ENCODE measurements around the gene DNAJB5.

DNAJB5 gene

DNA sequence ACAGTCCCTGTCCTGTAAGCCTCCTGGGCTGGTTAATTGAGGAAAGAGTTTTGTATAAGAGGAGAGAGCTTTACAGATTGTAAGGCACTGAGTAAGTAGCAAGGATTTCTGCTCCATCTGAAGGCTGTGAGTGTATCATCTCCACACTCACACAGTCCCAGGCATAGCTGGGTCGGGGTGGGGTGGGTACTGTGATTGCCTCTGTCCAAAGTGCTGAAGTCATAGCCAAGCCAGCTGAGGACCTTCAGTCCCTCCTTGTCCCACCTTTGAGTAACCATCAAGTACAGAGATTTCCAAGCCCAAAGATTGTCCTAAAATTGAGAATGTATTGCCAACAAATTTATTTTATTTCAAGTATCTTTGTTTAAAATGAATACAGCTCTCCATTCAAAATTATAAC lies 5.5 kb upstream of the DNAJB5 start:
- no peak for DNase-seq (ENCODE audit: low read depth)

DNA sequence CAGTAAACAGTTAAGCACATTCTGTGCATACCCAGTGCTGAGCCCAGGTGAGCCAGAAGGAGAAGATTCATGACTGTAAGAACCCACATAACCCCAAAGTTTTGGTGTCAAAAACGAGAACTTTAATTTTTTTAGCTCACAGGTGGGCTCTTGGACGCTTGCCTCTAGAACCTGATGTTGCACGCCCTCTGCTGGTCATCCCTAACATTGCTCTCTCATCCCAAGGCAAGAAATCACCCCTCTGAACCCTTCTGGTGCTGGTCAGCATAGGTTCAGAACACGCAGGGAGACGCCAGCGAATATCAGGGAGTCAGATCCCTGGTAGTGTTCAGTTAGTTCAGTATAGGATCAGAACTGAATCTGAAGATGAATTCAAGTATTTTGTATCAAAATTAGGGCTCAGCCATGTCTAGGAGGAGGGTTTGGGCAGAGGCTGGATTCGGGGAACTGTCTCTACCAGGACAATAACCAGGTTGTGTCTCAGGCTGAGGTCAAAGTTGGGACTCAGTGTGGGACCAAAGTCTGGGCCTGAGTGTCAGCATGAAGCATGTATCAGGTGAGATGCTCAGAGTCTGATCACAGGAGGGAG lies 4.1 kb upstream of the DNAJB5 start:
- peak; percentile 40 for DNase-seq (ENCODE audit: low read depth)

DNA sequence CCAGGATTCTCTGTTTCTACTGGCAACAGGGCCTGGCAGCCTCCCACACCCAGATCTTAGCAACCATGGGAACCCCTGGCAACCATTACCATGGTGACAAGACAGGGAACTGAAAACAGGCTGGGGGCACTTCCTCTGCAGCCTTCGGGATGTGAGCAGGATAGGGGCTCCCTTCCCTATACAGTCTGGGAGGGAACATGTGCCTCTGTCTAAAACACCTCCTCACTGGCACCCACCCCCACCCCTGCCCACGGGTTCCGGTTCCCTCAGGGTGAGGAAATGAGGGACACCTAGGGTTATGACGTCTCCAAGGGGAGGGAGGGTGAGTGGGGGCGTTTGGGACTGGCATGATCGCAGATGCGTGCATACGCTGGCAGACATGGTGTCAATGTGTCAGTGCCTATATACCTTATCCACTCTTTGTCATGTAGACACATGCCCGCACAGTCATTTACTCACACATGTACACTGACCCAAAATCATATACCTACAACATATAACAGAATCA lies 3.0 kb upstream of the DNAJB5 start:
- DNase-seq (ENCODE audit: low read depth) = peak; percentile 61

DNA sequence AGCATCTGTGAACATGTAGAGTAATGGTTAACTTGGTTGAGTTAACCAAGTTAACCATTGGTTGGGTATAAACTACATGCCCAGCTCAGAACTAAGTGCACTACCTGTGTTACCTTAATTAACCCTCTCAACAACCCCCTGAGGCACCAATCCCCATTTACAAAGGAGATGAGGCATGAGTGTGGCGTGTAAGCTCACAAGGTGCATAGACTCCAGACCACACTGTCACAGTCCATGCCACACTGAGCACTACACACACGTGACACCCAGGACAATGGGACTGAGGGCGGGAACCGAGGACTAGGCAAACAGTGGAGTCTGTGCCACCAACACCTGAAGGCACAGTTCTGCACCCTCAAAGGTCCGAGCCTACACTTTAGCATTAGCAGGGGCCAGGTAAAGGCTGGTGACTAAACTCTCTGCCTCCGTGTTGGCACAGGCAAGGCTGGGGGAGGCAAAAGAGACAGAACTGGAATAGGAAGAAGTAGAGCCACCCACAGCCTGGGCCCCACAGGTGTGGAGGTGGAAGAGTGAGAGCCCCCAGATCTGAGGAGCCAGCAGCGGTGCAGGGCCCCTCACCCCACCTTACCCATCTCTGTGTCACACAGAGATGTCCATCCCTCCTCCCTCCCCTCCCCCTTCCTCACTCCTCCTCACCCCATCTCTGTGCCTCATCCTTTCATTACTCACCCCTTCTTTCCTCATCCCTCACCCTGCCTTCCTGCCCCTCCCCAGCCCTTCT lies 2.2 kb upstream of the DNAJB5 start:
- DNase-seq (ENCODE audit: low read depth) = no peak

DNA sequence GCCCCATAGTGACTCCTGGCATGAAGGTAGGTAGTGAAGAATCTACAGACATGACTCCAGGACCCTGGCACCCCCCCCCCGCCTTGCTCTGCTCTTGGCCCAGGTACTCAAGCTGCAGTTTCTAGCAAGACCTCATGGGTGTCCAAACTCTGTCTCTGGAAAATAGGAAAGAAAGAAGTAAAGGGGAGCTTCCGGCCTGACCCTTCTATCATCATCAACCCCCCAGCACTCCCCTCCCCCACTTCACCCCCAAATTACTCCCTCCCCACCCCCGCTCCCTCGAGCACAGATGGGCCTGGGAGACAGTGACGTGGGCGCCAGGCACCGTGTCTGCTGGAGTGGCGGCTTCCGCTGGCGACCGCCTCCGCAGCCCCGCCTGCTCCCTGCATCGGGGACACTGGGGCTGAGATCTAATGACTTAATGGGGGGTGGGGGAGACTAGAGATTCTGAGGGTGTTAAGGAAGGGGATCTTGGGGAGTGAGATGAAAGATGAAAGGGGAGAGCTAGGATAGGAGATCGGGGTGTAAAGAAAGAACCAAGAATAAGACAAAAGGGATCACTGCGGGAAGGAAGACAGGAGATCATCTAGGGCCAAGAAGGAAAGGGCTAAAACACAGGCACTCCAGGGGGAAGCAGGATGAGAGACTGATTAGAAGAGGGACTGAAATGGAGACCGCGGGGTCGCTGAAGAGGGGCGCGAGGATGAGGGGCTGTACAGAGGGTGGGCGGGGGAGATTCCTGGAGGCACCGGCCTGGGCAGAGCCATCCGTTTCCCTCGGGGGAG lies 1.1 kb upstream of the DNAJB5 start:
- peak; percentile 38 for DNase-seq (ENCODE audit: low read depth)

DNA sequence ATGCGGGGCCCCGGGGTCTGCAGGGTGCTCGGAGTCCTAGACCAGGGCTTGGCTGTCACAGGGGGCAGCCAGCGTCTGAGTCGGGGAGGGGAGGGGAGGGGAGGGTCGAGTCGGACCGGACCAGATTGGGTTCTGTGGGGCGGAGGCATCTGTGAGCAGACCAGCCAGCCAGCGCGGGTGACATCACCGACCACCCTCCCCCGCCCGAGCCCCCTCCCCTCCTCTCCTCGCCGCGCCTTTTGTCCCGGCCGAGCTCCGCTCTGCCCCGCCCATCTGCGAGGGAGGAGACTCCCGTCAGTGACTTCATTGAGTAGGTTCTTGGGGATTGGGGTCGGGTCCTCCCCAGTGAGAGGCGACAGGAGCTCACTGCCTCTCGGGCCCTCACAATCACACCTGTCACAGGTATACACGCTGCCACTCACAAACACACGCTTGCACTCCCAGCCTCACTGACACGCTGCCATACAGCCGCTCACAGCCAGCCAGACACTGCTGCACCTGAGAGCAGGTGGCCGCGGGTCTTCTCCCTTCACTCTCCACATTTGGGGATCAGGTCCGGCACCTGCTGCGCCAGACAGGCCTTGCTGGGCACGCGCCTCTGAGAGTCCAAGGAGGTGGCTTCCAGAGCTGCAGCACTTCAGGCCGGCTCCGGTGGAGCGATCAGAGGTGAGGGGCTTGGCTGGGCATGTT lies 546 bp downstream of the DNAJB5 start:
- DNase-seq (ENCODE audit: low read depth) = no peak

DNA sequence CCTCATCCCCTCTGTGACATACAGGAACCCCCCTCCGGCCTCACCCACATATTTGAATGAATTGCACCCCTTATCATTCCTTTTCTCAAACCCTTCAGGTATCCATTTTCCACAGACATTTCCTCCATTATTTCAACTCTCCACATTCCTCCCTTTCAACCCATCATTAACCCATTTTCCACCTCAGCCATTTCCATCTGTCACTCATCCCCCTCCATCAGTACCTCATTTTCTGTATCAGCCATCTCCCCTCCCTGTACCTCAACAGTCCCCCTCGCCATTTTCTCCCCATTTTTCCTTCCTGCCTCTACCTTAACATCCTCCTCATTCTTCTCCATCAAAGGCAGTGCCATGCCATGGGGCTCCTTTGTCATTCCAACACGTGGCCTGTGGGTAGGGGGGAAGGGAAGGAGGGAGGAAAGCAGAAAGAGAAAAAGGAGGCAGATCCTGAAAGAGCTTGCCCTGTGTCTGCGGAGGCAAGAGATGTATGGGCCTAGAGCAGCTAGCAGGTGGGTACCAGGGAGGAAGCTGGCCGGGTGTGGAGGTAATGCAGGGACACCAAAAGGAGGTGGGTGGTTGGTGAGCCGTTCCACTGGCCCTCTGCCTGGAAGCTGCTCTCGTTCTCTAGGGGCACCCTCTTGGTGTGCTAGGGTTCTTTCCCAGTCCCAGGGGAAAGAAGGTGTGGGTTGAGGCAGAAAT lies 1.5 kb downstream of the DNAJB5 start:
- DNase-seq (ENCODE audit: low read depth) = no peak

DNA sequence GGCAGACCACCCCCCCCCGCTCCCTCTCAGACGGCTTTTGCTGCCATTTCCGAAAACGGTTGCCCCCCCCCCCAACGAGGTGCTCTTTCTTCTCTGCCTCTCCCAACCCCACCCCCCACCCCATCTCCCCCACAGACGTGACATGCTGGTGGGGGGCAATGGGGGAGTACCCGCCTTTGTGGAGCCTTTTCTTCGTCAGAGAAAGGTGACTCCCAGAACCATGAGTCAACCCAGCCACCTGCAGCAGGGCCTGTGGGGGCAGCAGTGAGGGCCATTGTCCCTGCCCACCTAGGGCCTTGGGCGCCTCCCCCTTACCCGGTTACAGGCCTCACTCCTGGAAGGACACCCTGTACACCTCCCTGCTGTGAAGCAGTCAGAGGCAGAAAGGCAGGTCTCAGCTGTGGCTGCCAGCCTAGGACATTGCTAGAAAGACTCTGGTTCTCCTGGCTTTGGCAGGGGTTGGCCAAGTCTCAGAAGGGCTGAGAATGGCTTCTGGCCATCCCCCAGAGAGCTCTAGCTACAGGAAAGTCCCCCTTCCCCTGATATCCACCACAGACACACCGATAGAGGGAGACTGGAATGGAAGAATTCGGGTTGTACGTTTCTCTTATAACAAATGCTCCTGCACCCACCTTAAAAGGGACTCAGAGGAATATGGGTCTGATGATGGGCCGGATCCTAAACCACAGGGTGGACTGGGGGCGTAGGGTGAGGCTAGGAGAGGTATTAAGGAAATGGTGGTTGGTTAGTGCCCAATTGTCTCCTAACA lies 2.2 kb downstream of the DNAJB5 start:
- no peak for DNase-seq (ENCODE audit: low read depth)

DNA sequence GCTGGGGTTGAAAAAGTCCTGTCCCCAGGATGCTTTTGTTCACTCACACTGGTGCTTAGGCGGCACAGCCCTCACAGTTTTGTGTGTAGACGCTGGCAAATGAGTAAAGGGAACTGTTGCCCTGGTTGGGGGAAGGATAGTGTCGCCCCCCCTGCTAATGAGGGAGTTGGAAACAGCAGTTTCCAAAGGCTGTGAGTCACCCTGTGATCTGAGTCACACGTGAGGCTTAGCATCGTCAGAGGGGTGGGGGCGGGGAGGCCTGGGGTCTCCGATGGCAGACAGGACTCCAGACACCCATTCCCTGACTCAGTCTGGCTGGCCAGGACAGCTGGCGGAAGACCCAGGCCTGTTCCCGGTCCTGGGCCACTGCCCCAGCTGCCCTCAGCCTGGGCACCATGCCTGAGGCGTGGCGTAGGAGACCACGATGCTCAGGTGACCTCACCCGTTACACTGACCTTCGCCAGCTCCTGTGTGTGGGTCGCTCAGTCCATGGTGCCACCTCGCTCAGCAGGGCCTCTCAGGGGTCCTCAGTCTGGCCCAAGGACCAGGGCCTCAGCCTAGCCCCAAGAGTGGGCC lies 2.9 kb downstream of the DNAJB5 start:
- DNase-seq (ENCODE audit: low read depth) = no peak

DNA sequence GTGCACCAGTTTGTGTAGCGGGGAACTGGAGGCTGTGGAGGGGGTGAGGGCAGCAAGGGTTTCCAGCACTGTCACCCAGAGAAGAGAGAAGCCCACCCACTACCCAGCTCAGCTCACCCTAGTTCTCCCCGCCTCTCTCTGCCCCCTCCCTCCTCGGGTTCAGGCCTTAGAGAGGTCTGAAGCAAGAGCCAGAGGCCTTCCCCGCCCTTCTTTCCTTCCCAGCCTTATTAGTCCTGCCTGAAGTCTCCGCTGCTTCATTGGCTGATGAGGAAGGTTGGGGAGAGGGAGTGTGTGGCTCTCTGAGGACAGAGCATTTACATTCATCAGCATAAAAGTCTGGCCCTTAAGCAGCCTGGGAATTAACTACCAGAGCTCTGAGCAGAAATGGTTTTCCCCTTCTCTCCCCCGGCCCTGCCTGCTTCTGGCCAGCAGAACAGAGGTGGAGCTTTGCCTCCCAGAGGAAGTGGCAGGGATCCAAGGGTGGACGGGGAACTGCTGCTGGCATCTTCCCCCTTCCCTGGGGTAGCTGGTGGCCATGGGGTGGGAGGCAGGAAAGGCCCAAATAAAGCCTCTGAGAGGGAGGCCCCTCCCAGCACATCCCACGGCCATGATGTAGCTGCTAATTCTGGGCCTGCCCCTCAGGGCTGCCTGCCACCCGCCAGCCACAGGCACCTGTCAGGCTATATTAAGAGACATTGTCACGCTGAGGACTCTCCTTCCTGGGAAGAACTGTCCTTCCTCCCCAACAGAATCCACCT lies 4.1 kb downstream of the DNAJB5 start:
- DNase-seq (ENCODE audit: low read depth) = no peak

DNA sequence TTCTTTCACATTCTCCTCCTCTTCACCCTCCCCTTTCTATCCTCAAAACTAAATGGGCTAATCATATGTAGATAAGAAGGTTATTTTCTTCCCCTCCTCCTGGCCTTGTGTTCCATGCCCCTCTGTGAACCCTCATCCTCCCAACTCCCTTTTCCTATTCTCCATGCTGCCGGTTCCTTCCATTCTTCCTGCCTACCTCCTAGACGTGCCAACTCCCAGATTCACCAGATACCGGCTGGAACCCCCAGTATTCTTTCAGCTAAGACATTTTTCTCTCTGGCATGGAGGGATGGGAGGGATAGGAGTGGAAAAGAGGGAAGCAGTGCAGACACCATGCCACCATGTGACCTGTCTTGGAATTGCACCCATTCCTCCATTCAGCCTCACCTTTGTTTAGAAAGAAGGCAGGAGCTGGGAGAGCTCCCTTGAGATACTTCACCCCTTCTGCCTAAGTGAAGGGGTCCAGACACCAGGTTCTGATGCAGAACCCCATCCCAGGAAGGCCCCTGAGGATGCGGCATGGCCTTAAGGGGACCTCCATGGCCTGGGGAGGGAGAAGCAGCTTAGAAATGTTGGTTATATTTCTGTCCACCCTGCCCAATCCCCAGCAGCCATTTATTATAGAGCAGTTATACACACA lies 4.8 kb downstream of the DNAJB5 start:
- no peak for DNase-seq (ENCODE audit: low read depth)

DNA sequence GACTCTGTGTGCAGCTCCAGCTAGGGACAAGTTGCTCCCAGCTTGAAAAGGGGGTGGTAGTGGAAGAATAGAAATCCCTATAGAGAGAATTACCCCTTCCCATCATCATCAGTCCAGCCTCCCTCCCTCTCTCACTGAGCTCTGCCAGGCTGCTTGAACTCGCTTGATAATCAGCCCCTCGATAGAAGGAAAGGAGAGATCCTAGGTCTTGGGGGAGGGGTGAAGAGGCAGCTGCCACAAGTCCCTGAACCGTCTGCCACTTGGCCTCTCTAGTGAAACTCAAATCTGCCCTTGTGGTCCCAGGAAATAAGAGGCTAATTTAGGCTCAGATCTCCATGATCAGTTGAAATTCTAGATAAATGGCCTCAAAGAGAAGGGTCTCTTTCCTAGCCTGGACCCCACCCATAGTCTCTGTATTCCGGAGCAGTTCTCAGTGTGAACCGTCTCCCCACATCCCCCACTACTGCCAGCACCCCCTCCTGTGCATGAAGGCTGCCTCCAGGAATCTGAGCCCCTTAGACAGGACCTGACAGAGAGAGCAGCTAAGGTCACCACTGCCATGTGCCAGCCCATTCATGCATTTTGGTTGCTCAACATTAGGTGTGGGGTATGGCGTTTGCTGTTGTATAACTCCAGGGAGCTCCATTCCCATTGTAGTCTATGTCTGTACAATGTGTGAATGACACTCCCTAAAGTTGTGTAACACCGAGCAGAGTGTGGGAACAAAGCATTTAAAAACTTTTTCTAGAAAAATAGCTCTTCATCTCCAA lies 5.5 kb downstream of the DNAJB5 start:
- no peak for DNase-seq (ENCODE audit: low read depth)

DNA sequence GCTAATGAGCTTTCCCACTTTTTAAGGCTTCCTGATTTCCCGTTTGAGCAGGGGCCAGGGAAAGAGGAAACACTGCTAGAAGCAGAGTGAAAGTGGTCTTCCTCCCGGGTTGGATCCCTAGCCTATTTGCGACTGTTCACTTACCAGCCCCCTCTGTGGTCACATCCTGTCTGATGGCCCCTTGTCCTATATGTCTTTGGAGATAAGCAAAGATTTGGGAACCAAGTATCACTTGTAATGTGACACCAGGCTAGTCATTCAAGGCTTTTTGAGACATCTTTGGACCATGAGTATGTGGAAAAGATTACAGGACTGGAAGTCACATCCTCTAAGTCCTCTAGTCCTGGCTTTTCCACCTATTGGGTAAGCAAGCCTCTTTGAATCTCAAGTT lies 6.1 kb downstream of the DNAJB5 start:
- DNase-seq (ENCODE audit: low read depth) = no peak

DNA sequence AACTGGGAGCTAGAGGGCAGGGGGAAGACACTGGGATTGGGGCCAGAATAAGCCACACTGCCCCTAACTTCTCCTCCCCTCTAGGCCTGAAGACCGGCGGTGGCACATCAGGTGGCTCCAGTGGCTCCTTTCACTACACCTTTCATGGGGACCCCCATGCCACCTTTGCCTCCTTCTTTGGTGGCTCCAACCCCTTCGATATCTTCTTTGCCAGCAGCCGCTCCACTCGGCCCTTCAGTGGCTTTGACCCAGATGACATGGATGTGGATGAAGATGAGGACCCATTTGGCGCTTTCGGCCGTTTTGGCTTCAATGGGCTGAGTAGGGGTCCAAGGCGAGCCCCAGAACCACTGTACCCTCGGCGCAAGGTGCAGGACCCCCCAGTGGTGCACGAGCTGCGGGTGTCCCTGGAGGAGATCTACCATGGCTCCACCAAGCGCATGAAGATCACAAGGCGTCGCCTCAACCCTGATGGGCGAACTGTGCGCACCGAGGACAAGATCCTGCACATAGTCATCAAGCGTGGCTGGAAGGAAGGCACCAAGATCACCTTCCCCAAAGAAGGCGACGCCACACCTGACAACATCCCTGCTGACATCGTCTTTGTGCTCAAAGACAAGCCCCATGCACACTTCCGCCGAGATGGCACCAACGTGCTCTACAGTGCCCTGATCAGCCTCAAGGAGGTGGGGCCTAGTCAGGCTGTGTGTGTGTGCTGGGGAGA lies 6.8 kb downstream of the DNAJB5 start:
- no peak for DNase-seq (ENCODE audit: low read depth)

DNA sequence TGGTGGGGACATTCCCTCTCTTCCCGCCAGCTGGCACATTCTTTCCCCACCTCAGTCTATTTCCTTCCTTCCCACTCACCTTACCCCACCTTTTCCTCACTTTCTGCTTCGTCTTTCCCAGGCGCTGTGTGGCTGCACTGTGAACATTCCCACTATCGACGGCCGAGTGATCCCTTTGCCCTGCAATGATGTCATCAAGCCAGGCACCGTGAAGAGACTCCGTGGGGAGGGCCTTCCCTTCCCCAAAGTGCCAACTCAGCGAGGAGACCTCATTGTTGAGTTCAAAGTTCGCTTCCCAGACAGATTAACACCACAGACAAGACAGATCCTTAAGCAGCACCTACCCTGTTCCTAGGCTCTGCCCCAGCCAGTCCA lies 7.3 kb downstream of the DNAJB5 start:
- no peak for DNase-seq (ENCODE audit: low read depth)

DNA sequence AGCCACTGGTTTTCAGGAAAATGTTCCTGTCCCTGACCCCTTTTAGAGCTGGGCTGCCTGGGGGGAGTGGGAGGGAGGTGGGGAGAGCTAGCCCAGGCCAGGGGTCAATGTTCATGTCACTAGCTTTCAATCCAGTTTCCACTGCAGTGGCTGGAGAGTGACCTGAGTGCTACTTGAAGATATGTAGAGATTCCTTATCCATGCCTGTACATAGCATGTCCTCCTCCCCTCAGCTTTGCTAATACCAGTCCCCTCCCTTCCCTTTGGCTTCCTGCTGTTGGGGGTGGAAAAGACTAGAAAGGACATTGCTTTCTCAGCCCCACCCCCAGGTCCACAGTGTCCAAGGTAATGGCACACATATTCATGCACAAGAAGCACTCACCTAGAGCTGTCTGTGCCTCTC lies 7.8 kb downstream of the DNAJB5 start:
- no peak for DNase-seq (ENCODE audit: low read depth)

DNA sequence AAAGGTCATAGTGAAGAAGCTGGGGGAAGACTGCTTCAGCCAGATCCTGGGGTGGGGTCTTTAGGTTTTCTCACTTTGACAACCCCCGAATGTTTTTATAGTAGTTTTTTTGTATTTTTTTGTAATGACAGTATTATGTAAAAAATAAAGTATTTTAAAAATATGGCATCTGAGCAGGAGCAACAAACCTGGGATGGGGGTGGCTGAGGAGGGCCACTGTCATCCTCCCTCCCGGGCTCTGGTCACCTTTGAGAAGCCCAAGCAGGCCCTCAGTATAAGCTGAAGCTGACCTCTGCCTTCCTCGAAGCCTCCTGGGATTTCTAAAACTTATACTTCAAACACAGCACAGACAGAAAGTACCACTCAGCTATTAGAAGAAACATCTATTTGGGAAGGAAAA lies 8.7 kb downstream of the DNAJB5 start:
- no peak for DNase-seq (ENCODE audit: low read depth)

DNA sequence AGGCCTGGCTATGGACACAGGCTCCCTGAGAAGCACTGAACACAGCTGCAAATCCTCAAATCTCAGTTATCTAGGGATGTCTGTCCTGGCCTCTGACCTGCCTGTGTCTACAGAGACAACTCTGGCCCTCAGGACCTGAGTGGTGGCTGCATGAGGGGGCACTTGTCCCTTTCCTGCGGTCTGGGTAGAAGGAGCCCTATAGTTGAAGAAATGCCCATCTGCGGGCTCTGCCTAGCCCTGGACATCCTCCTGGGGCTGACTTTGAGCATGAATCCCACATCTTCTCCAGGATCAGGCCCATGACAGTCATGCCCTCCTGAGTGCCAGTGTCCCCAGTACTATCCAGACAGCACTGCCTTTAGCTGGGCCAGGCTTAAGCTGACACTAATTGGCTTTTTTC lies 10.0 kb downstream of the DNAJB5 start:
- no peak for DNase-seq (ENCODE audit: low read depth)
